ENCODE data around the gene MAPKAP1.
A peak's percentile ranks its signal among the peaks of the same experiment; 100 is the strongest.

The MAPKAP1 gene

DNA sequence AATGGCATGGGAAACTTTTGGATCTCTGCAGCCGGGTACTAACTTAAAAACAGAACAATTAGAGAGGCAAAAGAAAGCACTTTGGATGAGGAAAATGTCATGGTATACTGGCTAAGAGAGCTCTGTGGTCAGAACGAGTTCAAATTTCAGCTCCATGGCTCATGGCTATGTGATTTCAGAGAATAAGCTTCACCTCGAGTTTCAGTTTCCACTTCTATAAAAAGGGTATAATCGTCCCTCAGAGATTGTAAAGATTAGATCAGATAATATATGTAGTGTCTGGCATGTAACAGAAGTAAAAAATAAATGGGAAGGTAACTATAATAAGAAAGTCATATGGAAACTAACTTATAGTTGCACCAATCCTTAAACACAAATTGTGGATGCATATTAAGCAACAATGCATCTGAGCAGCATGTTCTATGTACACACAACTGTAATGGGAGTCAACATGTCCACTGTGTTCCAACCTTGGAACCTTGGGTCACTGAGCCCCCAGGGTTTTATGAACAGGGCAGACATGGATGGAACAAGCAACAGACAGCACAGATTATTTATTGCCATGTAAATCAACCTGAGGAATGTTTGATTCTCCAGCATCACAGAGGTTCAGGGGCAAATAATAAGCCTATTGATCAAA lies 145.4 kb downstream of the MAPKAP1 start:
- no peak for DNase-seq

DNA sequence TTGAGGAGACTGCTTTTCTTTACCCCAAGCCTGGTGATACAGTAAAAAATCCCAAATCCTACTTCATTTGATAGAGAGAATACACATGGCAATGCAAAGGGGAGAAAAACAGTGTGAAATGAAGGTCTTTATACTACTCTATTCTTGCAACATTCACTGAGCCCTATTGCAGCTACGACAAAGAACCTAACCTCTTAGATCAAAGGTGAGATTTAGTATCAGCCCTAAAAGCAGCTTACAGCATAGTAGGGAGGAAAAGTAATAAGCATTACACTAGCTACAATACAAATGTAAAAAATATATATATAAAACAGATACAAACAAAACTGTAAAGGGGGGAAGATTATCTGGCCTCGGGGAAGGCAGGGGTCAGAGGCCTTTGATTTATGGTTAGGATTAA lies 147.1 kb downstream of the MAPKAP1 start:
- no peak for DNase-seq

DNA sequence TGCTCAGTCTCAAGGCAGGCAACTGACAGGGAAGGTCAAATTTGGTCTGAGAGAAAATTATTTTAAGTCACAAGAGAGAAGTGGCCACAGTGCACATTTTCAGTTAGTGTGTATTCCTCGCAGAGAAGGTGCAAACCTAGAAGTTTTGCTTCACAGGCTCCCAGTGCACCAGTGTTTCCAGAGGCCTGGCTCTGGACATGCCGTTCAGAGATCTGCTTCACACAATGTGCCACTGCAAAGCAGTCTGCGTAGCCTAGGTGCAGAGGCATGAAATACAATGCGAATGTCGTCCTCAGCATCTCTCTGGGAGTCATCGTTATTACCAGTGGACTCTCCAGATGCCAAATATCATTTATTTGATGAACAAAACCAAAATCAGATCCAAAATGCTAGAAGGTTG lies 147.8 kb downstream of the MAPKAP1 start:
- no peak for DNase-seq

DNA sequence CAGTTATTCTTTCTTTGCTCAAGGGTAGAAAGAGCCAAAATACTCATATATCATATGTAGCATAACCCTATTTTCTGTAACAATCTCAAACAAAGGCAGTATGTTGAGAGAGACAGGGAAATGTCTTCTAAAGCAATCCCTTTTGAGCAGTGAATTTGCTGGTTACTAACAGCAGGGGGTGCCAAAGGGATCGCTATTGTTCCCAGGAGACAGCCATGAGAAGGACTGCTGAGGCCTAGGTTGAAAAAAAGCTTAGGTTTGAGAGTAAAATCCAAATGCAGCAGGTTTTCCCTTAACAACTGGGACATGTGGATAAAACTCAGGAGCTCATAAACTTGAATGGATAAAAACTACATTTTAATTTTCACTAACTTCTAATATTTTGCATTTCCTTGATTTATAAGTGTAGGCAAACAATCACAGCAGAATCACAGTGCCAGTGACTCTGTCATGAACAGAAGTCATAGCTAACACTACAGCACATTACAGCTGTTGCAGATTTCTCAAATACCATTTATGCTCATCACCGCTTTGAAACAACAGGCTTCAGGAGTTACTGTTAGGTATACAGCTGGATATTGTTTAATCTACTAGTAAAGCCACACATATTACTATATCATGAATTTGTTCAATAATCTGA lies 148.4 kb downstream of the MAPKAP1 start:
- peak; percentile 46 to 84 for DNase-seq

DNA sequence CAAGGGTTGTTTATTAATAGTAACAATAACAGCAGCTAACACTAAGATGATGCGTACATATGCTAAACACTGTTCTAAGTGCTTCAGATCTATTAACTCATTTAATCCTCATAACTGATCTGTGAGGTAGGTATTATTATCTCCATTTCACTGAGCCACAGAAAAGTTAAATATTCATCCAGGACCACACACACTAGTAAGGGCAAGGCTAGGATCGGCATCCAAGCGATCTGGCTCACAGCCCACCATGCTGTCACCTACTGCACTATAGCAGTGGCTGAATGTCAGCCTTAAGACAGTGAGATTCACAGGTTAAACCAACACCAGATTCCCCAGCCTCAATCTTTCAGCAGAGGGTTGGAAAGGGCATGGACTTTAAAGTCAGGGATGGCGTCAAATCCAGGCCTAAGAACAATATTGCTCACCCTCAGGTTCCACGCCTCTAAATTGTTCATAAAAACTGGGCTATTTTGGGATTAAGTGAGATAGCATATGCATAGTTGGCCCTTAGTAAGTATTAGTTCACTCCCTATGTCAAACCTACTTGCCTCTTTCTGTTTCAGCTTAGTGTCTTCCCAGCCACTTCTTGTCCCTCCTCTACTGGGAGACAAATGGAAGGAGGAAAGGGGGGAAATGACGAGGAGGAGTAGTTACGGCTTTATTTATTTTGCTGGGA lies 150.8 kb downstream of the MAPKAP1 start:
- DNase-seq = no peak

DNA sequence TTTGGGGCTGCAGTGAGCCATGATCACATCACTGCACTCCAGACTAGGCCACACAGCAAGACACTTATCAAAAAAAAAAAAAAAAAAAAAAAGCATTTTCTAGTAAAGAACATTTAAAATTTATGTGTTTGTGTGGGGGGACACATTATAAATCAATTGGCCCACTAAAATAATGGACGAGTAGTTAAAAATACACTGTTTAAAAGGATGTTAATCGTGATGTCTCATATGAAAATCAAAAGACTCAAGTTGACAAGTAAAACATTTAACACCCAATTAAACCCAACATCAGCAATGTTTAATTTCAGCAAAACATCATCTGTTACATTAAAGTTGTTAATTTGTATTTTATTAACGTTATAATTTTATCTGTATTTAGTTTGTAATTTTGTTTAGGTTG lies 152.3 kb downstream of the MAPKAP1 start:
- DNase-seq = no peak

DNA sequence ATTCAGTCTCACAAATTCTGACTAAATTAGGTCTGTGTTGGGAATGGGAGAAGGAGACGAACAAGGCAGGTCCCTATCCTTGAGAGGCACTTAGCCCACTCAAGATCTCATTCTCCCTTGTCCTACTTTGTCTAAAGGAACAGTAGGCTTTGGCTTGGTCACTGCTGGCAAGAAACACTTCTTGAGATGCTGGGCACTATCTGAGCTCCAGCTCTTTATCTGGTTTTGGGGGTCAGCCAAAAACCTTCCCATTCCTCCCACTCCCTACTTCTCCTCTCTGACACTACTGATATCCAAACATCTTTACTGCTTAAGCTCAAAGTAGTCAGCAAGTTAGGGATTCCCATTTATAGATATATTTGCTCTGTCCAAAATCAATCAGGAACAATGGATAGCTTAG lies 155.2 kb downstream of the MAPKAP1 start:
- DNase-seq = no peak

DNA sequence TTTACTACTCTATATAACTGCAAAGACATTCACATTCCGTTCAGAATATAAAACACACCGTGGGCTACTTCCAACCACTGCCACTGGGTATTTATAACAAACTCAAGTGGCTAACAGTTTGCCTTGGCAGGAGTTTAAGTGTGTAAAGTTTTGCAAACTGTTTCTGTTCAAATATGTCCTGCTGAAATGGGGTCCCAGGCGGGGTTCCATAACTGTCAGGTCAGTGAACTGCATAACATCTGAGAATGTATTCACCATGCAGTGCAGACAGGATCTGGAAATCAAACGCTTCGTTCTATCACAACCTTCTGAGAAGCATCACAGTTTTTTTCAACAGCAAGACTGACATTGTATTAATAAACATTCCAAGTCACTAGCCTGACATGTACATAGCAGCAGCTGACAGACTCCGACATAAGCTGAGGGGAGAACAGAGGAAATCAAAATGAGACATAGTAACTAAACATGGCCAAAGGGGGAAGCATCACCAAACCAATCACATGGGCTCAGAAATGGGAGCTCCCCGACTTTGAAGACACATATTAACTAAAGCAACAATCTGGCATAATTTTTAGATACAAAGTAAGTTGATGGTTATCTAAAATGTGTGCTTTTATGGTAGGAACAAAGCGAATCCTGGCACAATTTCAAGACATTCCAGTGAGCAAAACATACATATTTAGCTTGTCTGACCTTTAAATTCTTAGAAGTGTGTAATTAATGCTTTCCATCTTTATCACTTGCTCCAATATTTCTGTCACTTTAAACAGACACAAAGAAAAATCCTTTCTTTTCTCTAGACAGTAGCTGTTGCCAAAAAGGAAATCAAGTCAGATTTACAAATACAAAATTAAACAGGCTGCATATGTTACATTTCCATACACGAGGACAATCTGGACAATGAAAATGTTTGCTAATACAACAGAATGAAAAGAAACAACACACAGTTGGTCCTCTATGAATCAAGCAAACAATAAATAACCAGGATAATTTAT lies 156.8 kb downstream of the MAPKAP1 start:
- no peak for DNase-seq

DNA sequence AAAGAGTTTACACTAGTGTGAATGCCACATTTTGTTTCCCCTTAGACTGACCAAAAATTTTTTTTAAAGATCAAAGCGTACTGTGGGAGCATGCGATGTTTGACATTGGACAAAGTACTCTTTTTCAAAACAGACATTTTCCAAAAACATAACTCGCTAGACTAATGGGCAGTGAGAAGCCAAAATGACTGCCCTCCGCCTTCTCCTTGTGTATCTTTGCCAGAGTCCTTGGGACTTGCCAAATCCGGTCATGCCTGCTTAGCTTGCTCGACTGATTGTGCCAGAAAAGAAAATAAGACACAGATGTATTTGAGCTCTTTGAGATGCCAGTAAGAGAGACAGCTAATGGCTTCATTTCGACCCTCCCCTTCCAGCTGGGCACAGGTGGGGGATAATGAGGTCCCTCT lies 157.5 kb downstream of the MAPKAP1 start:
- no peak for DNase-seq

DNA sequence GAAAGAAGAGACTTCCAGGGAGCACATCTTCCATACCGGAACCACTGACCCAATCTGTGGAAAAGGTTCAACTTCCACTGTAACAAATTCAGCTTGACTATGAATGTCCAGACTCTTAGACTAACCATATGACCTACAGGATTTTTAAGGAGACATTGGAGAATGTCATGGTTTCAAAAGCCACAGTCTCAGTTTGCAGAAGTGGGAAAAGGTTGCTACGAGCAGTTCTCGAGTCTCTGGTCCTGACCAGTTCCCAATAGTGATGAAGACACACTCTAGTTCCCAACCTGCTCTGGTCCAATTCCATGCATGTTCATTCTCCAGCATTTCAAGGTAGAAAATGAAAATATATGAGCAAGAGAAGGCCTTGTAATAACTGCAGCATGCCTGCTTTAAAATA lies 158.0 kb downstream of the MAPKAP1 start:
- no peak for DNase-seq

DNA sequence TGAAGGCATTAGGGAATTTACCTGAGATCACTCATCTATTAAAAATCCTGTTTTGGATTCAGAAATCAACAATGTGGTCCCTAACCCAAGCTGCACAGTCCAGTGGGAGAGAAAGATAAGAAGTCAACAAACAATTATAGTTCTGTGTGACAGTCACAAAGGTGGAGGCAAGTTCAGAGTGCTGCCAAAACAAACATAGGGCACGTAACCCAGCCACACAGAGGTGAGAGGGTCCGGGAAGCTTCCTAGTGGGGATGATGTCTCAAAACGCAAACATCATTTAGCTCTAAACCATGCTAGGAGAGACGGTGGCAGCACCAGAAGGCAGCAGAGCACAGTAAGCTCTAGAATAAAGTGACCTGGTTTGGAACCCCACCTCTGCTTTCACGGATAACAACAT lies 158.9 kb downstream of the MAPKAP1 start:
- no peak for DNase-seq

DNA sequence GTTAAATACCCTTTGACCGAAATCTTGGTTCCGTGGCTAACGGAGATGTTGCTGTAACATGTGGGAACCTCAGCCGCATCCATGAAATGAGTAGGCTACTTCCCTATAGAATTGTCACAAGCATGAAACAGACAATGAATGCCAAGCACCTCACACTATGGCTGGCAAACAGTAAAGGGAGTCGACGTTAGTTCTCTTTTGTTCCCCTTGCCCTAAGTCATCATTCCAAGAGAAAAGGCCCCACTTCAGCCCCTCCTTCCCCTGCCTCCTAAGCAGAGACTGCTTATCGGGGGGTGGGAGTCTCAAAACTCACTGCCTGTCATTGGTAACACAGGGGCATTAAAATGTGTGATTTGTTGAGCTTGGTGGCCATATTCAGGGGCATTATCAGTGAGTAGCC lies 159.6 kb downstream of the MAPKAP1 start:
- no peak for DNase-seq

DNA sequence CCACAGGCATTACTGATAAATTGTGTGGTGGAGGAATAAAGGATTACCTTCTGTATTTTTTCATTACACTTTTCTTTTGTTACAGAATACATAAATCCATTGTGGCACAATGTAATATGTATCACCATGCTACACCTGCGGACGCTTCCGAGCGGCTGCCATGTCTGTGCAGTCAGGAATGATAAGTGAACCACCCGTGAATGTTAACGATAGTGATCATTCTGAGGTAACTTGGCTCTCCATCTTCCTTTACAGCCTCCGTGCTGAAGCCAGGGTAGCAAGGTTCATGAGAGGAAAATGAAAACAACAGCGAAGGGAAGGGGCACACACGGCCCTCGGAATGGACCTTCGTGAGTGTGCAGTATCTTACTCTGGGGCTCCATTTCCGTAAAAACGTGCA lies 161.2 kb downstream of the MAPKAP1 start:
- DNase-seq = no peak

DNA sequence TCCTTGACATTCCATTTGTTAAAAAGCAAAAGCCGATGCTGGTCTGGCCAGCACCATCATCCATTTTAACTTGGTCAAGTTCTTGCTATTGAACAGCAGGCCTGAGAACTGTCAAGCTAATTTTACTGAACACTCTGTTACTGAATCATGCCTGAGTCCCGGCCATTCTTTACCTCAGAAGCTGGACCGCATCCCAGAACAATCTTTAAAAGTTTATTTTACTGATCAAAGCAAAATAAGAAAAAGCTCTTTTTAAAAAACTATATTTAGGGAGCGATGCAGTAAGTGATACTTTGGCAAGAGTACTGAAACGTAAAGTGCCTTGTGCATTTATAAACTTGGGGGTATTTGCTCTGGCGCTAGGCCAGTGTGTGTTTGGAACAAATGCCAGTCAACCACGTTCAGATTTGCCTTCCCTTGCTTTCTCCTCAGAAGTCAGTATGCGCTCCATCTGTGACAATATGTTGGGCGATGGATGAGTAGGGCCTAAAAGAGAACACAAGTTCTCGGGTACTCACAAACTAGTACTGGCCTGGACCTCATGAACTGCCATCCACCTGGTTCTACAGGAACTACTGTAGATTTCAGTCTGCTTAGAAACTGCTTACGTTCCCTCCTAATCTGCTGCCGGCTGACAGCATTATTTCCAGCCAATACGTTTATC lies 161.9 kb downstream of the MAPKAP1 start:
- no peak for DNase-seq

DNA sequence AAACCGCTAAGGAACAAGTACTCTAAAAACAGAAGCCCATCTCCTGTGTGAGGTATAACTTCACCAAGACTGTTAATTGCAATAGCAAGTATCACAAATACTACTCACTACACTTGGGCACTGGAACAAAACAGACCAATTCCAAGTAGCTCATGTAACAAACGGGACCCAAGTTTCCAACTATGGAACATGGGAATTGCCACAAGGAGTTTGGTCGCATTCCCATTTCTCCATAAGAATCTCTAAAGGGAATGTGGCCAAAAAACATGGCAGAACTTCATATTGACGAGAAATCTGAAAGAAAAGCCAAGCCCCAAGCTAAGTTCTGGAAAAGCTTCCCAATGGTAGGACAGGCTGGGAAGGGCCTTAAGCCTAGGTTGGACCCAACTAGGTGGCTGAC lies 162.5 kb downstream of the MAPKAP1 start:
- no peak for DNase-seq

DNA sequence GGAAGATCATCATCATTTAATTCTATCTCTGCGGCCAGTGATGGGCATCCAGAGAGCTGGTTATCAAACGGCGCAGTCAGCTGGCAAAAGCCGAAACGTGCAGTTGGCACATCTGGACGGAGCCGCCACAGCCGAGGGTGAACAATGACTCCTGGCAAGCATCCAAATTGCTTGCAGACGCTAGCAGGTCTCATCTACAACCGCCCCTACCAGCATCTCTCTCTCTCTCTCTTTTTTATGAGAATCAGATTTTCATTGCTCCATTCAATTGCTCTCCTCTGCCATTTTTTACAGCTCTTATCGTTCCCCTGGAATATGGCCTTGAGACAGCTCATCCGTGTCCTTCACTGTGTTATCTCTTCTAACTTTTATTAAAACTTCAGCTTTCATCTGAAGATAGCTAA lies 165.2 kb downstream of the MAPKAP1 start:
- no peak for DNase-seq

DNA sequence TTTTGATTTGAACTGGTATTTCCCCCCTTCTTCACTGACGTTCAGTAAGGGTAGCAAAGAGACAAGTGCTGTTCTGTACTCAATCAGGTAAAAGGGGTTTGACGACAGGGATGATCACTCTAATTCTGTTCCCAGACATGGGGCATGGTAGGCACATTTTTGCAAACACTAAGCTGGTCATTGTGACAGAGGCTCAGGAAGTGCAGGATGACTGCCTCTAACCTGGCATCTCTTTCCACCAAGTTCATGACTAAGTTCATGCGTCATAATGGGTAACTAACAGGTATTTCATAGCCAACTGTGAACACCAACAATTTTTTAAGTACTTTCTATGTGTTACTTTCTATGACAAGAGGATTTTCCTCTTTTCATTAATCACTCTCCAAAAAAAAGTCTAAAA lies 166.5 kb downstream of the MAPKAP1 start:
- no peak for DNase-seq

DNA sequence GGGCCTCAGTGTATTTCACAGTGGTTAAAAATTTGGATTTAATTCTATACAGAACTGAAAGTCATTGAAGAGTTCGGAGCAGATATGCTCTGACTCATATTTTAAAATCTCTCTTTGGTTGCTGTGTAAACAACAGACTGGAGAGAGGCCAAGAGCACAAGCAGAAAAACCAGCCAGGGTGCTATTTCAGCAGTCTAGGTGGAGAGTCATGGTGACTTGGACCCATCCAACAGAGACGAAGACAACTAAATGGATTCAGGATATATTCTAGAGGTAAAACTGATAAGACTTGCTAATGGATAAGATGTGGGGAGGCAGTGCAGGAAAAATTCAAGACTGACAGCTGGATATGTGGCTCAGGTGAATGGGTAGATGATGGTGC lies 168.9 kb downstream of the MAPKAP1 start:
- DNase-seq = no peak

DNA sequence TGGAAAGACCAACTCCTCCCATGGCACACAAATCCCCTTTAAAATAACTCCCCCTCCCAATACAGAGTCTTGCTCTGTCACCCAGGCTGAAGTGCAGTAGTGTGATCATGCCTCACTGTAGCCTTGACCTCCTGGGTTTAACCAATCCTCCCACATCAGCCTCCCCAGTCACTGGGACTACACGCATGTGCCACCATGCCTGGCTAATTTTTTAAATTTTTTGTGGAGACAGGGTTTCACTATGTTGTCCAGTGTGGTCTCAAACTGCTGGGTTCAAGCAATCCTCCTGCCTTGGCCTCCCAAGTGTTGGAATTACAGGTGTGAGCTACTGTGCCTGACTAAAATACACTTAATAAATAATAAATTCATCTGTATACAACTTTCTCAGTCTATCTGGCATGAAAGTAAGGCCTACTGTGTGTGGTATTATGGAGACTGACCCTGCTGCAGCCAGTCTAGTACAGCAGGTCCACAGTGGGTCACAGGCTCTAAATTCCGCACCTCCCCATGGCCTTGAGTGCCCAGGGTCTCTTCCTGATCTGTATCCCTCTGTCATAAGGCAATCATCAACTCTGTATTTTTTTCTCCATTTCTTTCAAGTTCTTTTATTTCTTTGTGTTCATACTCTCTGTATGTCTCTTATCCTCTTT lies 169.4 kb downstream of the MAPKAP1 start:
- no peak for DNase-seq

DNA sequence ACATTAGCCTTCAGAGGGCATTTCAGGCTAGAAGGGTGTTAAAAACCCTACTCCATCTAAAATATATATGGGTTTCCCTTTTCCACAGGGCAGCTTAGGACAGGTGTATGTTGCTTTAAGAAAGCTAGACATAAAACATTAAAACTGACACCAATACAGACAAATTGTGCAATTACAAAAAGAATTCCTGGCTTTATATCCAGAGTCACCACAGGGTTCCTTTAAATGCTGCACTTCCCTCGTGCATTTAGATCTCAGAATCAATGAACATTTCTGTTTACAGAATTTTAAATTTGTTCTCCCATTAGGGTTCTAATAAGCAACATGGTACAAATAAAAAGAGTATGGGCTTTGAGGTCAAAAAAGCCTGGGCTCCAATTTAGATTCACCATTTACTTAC lies 170.2 kb downstream of the MAPKAP1 start:
- DNase-seq = no peak

DNA sequence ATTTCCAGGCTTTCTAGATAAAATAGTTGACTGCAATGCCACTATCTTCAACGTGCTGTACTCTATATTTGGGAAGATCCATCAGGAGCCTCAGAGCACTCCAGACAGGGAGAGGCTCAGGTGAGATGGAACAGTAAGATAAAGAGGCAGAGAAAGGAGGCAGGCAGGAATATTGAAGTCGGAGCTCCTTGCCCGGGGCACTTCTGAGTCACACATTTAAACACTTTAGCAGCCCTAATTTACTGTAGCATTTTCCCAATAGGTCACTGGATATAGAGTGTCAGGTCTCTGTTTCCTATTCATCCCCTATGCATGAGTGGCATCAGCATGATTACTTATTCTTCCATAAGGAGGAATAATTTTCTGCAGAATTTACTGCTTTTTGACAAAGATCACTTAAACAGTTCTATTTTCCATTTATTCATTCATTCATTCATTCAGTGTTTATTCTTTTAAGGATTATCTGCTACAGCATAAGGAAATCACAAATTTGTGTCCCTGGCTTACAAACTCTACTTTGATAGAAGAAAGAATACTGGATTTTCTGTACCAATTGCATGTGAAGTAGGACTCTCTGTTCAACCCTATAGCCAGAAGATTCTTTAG lies 170.7 kb downstream of the MAPKAP1 start:
- DNase-seq = no peak

All from inflammatory macrophage treated with lipopolysaccharide for 1 hour (primary cell).